Adrenal gland (tissue), 5 donors: Measurements from ENCODE around the gene FLT3LG.

Experiments used
- CTCF ChIP-seq, 6 experiments: fragments of 450-650 bp in 4 of 6; fragments of 200-600 bp in 2 of 6; sonication (generic) in 1 of 6; IDR thresholded peaks; 1 replicate in 5 of 6; 2 replicates in 1 of 6; pipeline versions ENCODE4 v1.5.1 to v1.8.0; 2016 to 2021; ENCODE audit warnings: antibody characterized with exemption in 6 of 6, mild to moderate bottlenecking in 2 of 6, moderate library complexity in 1 of 6
- POLR2A ChIP-seq, 2 donors: fragments of 450-650 bp; IDR thresholded peaks; one replicate each; pipeline ENCODE4 v1.6.1; 2017; ENCODE audit warnings: antibody characterized with exemption in 2 of 2, mild to moderate bottlenecking in 2 of 2, moderate library complexity in 1 of 2
- donor health status: DM: no; HTN: no; CAD: no.

- TF ChIP-seq POLR2A (IDR thresholded peaks at IDR 0.05) (no peak), CTCF (IDR thresholded peaks at IDR 0.05) (no peak)
These were observed 28.0 kb upstream of the FLT3LG start for GRCh38 chr19:49445997-49446396.
